ENCODE measurements around the gene CCDC167. TPM values are rescaled to one million over a fixed set of nuclear protein-coding genes. Genes with fewer than 3 reads are reported as not detected.
"Not testable (repeated sequence)": the region's sequence is repeated elsewhere in the genome, so short reads cannot be mapped to it uniquely, and the experiment has no call there.

The CCDC167 gene
- total RNA-seq, 1 donor from 2014 or later: 15.3 TPM

DNA sequence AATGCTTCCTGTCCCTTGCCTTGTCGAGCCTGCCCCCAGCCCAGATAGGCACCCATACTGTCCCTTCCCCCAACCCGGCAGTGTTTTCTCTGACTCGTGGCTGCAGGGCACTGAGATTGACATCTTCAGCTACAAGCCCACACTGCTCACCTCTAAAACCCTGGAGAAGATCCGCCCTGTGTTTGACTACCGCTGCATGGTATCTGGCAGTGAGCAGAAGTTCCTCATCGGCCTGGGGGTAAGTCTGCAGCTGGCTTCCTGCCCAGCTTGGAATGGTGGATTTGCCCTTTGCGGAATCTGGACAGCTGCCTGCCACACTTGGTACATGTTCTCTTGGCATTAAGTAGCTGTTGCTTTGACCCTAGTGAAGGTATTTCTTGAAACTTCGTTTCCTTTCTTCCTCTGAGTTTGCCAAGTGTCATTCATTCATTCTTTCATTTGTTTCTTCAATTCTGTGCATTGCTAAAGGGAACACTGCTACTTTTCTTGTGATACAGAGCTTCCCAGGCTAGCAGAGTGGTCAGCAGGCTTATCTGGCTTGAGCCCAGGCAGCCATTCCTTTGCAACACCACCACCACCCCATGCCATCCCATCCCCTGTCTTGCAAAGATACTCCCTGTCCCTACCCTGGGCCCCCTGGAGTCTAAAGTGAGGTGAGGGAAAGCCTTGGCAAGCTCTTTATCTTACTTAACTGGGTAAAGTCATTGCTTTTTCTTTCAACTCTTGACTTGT, 26.2 kb downstream of the CCDC167 start:
- peak in 1 of 2 donors; percentile 52 for DNase-seq (ENCODE audit: low read depth in 2 of 2)

DNA sequence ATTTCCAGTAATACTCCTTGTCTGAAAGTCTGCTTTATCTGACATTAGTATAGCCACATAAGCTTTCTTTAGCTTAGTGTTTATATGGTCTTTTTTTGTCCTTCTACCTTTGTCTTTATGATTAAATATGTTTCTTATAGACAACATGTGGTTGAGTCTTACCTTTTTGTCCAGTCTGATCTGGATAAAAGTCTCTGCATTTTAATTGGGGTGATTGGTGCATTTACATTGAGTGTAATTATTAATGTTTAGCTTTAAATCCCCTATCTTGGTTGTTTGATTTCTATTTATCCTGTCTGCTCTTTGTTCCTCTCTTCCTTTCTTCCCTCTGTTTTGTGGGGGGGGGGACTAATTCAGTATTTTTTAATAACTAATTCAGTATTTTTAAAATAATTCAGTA, 32.0 kb downstream of the CCDC167 start:
- DNase-seq (ENCODE audit: low read depth in 2 of 2): no peak

DNA sequence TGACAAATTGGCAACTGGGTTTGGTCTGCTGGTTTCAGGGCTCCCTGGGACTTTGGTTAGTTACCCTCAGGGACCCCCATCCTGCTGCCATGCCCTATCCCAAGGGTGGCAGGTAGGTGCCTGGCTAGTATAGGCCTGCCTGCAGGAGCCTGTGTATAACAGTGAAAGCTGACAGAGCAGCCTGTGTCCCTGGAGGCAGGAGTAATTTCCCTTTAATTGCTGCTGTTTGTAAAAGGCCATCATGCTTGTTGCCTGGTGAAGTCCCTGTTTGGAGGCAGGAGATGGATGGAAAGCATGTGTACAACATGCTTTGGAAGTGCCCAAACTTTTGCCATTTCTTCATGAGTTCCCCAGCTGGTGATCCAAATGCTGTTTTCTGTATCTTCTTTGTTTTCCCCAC, 36.6 kb downstream of the CCDC167 start:
- DNase-seq (ENCODE audit: low read depth in 2 of 2): no peak

DNA sequence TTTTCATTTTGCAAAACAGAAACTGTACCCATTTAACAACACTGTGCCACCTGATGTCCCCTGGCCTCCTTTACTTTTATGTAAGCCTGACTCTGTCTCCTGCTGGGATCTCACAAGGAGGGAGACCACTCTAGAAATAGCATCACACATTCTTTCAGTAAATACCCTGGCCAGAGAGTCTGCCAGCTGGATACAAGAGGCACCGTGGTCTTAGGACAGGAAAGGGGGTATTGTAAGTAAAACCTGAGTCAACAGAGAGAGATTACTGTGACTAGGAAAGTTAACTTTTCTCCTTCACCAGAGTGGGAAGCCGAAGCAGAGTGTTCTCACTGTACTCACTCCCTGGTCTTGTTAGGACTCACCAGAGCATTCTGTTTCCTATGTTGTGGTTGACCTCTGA, 38.9 kb downstream of the CCDC167 start:
- no peak for DNase-seq (ENCODE audit: low read depth in 2 of 2)

DNA sequence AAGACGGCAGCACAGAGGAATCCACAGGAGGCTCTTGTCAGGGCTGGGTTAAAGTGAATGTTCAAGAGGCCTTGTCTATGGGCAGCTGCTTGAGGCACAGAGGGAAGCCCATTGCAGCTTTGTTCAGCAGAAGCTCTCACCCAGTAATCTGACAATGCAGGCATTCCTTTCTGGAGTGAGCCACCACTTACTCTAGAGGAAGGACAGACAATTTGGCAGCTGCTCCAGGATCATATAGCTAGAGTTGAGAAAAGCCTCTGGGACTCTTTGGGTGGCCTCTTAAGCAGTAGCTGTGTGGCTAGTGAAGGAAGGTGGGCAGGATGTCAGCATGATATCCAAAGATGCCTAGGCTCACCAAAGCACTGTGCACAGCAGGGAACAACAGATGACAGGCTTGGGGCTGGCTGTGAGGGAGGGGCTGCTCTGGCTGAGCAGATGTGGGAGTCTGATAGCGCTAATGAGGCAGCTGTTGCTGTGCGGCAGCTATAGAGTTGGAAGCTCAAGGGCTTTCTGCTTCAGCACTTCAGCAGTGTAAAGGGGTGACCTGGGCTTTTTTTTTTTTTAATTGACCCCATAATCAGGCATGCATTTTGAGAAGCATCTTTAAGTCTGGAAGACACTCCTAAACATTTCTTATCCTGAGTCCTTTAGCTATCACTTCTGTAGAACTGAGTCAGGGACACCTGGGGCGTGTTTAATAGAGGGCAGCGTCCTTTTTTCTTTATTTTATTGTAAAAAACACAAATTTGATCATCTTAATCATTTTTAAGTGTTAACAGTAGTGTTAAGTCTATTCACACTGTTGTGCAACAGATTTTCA, 39.5 kb downstream of the CCDC167 start:
- DNase-seq (ENCODE audit: low read depth in 2 of 2): no peak

DNA sequence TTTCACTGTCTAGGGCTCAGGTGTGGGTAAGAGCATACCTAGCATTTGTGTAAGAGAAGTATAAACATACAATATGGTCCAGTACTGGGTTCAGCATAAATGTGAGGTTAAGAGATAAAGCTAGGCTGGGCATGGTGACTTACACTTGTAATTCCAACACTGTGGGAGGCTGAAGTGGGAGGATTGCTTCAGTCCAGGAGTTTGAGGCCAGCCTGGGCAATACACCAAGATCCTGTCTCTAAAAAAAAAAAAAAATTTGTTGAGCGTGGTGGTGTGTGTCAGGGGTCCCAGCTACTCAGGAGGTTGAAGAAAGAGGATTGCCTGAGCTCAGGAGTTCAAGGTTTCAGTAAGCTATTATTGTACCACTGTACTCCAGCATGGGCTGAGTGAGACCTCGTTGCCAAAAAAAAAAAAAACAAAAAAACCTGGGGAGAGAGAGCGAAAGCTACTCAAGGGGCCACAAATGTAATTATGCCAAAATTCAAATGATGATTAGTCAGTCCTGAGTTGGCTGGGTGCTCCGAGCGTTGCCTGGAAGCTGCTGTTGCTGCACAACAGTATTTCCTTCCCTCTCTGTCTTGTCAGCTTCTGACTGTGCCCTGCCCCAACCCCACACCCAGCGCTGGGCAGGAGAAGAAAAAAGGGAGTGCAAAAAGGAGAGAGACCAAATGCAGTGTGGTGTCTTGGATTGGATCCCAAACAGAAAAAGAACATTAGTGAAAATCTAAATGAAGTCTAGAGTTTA, 42.7 kb downstream of the CCDC167 start:
- no peak for DNase-seq (ENCODE audit: low read depth in 2 of 2)

DNA sequence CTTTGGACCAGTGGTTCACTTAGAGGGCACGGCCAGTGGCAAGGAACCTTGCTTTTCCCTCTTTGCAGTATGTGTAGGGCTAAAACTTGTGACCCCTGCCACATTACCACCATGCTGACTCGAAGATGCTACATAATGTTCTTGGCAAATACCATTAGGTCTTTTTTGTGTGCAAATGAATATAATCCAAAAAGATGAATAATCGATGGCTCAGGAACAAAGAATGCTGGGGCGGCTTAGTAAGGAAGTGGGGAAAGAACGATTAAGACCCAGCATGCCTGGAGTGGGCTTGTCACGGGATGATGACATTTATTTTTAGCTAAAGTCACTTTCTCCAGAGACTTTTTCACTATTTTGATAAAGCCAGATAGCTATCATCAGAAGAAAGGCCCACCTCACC, 43.6 kb downstream of the CCDC167 start:
- no peak for DNase-seq (ENCODE audit: low read depth in 2 of 2)

DNA sequence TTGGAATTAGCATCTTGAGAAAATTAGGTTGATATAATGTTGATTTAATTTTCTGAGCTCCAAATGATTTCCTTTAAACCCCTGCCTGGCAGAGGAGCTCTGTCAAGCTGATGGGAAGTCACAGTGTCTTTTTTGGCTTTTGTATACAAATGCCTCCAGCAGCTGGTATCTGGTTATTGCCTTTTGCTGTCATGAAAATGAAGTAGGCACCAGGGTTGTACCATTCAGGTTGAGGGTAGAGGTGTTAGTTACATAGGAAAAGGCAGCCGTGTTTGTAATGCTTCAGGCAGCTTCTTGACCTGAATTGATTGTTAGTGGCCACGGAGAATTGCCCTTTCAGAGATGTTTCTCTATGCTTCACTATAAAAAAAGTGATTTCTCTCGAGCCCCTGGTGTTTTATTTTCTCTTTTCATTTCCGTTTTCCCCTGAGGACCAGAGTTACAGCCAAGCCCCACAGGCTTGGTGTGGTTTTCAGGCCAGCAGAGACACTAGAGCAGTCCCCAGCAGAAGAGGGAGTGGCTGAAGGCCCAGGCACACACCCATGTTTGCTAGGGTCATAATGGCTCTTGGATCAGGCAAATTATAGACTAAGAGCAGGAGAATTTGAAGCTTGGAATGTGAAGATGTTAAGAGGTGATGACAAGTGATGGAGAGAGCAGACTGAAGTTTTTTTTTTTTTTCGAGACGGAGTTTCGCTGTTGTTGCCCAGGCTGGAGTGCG, 45.1 kb downstream of the CCDC167 start:
- DNase-seq (ENCODE audit: low read depth in 2 of 2): no peak

DNA sequence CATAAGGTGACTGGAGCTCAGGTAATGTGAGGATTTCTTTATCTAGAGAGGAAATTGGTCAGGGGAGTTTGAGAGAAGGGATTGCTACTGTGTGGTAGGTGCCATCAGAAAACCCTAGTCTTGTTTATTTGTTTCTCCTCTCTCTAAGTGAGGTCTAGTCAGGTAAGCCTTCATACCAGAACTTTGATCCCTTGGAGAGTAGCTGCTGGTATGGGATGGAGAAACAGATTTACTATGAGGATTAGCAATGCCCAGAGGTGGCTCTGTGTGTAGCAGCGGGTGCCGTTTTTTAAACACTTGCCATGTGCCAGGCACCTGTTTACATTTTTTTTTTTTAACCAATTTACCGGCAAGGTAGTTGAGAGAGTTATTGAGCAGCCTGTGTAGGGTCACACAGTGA, 47.2 kb downstream of the CCDC167 start:
- no peak for DNase-seq (ENCODE audit: low read depth in 2 of 2)

DNA sequence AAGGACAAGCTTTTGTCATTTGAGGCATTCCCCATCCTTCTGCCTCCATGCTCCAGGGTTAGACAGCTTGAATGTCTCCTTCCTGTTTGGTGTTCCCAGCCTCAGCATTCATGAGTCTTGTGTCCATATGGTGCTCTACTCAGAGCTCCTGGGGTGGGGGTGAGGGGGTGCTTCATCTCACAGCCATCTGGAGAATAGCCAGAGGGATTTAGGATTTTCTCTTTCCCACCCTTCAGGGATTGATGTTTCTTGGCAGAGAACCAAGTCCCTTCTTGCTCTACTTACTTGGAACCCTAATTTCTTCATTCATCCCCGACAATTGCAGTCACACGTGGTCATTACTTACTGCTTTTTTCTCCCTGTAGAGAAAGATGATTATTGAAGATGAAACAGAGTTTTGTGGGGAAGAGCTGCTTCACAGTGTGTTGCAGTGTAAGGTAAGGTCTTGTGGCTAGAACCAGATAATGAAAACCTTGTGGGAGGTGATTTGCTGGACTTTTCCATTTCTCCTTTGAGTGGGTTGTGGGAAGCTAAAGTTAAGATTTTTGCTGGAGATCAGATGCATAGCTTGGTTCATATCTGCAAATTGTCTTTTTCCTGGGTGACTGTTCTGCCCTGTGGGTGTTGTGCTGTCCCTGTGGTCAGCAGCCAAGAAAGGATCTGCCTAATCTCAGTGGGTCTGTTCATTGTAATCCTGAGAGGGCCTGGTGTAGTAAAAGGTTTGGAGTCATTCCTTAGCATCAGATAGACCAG, 48.1 kb downstream of the CCDC167 start:
- DNase-seq (ENCODE audit: low read depth in 2 of 2): no peak

DNA sequence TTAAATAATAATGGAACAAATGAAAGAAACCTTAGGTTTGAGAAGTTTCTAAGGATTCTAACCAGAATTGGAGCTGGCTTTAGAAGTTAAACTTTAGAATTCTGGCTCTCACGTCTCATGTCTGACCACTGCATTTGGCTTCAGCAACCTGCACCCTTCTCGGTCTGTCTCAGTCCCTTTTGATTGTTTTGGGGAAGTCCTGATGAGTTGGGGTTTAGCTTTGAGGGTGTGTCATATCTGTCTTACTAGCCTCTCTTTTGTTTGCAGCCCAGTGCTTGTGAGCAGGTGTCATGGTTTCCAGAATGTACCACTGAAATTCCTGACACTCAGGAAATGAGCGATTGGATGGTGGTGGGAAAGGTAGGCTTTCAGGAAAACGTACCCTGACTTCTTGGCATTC, 49.7 kb downstream of the CCDC167 start:
- no peak for DNase-seq (ENCODE audit: low read depth in 2 of 2)

DNA sequence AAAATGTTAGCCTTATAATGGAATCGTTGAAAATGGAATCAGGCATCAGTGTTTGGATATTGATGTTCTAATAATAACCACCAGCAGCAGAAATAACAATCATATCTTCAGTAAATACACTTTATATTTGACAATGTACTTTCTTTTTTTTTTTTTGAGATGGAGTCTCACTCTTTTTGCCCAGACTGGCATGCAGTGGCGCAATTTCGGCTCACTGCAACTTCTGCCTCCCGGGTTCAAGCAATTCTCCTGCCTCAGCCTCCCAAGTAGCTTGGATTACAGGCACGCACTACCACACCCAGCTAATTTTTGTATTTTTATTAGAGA, 56.5 kb downstream of the CCDC167 start:
- not testable (repeated sequence) for DNase-seq (ENCODE audit: low read depth in 2 of 2)

DNA sequence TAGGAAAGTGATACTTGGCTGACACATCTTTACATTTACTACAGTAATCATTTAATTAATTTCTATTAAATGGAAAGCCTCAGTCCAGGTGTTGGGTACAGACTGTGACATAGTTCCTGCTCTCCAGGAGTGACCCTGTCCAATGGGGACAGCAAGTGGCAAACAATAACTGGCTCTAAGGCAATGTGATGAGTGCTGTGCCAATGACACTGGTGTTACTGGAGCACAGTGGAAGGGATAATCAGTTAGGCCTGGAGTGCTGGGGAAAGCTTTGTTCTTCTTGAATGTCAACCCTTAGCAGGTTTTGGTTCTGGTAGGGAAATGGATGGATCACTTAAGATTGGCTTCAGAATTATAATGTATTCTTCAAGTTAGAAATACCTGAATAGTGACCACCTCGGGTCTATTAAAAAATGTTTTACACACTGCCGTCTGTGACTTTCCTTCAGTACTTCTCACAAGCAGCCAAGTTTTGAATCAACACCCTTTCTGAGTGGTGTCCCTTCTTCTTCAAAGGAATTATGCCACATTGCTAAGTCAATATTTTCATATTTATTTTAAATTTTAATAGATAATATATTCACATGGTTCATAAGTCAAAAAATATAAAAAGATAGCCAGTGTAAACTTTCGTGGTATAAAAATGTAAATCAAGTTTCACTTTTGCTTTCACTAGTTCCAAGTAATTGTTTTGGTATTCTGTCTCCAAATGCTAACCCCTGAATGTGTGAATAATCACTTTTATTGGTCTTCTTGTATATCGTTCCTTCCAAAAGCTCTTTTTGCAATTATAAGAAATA, 57.1 kb downstream of the CCDC167 start:
- peak in 1 of 2 donors; percentile 9 for DNase-seq (ENCODE audit: low read depth in 2 of 2)

DNA sequence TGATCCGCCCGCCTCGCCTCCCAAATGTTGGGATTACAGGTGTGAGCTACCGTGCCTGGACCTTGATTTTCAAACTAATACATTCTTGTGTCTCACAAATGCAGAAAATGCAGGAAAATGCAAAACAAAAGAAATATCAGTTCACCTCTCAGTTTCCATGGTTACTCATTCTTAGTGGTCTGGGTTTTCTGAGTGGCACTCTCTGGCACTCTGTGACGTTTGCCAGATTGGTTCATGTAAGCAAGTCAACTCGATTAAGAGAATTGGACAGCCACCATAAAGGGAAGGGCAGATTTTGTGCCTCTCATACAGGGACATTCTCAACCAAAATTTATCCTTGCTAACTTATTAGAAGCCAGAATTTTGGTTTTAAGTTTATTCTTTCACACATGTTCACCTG, 58.0 kb downstream of the CCDC167 start:
- DNase-seq (ENCODE audit: low read depth in 2 of 2): no peak

DNA sequence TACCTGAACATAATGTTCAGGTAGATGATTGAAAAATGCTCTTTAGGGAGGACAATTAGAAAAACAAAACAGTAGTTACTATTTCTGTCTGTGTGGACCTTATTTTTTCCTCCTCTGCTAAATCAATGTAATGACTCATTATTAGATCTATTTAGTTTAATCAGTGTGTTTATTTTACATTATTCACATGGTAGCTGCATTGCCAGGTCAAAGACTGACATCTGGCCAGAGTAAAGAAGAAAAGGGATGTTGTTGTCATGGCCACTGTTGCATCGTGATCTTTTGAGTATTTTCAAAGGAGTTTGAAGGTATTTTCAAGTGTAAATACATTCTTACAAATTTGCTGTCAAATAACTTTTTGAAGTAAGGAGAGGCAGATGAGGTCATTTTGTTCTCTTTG, 60.8 kb downstream of the CCDC167 start:
- peak in 1 of 2 donors; percentile 21 for DNase-seq (ENCODE audit: low read depth in 2 of 2)

DNA sequence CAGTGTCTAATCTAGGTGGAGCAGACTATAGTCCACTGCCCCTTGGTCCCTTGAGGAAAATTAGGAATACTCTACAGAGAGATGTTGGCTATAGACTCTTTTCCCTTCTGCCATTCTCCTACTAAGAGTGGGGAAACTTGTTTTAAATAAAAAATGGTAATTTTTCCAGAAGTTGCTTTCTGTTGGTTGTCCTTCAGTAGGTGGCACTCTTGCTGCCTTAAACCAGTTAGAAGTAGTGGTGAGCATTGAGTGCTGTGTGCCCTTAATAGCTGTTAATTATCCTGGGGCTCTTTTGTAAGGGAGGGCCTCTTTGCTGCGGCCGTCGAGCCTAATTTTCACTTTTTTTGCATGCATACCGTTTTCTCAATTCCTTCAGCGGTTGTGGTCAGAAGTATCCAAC, 63.9 kb downstream of the CCDC167 start:
- no peak for DNase-seq (ENCODE audit: low read depth in 2 of 2)

DNA sequence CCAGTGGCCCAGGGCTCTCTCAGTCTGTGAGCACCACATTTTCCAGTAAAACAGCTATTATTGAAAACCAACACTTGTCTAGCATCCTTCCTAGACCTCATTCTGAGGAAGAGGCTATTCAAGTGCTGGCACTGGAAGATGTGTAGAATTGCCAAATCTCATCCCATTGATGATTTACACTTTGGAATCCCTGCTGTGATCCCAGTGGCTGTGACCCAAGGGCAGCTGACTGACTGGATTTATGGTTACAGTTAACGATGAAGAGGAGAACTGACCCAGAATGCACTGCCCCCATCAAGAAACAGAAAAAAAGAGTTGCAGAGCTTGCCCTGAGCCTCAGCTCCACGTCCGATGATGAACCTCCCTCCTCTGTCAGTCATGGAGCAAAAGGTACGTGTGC, 64.3 kb downstream of the CCDC167 start:
- DNase-seq (ENCODE audit: low read depth in 2 of 2): no peak

DNA sequence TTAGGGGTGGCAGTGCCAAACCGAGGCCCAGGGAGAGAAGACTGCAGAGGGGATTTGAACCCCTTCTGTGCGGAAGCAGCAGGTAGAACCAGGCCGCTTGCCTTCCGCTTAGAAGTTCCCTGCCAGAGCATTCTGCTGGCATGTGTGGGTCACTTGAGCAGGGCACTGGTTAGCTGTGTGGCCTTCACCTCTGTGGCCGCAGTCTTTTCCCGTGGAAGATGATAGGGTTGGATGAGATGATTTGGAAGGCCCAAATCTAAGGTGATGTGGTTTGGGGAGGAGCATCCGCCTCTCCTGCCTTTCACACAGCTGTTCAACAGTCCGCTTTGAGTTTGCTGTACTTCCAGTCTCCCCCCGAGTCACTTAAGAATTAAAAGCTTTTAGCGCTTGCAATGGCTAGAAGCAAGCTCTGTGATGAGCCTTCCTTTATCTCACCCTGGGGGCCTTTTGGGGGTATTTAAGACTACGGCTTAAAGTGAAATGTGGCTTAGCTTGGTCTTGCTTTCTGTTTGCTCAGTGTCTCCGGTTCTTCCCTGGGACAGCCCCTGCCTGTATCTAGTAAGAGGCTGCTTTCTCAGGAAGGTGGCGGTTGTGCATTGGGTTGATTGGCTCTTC, 65.9 kb downstream of the CCDC167 start:
- peak in 1 of 2 donors; percentile 19 for DNase-seq (ENCODE audit: low read depth in 2 of 2)
